SKM-1 (cell line): ENCODE data around the gene CCDC171.
"Not testable (repeated sequence)": the region's sequence is repeated elsewhere in the genome, so short reads cannot be mapped to it uniquely, and the experiment has no call there.

Experiments used
- DNase-seq: peaks from one replicate; lab custom pipeline; 2025; ENCODE audit not compliant: unreplicated experiment; lab: John Stamatoyannopoulos, UW

CCDC171 gene

DNA sequence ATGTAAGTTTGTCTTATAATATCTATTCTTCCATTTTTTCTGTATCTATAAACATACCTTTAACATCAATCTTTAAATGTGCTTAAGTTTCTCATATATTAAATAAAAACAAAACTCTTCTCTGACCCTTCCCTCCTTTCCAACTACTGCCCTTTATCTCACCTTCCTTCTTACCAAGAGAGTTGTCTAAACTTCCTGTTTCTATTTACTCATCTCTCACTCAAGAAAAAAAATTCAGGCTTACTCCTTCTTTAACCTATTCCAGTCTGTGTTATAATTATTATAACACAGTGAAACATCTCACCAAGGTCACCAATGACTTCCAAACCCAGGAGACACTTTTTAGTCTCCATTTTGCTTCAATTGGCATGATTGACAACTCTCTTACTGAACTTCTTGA lies 140.9 kb downstream of the CCDC171 start:
- DNase-seq = peak; percentile 5

DNA sequence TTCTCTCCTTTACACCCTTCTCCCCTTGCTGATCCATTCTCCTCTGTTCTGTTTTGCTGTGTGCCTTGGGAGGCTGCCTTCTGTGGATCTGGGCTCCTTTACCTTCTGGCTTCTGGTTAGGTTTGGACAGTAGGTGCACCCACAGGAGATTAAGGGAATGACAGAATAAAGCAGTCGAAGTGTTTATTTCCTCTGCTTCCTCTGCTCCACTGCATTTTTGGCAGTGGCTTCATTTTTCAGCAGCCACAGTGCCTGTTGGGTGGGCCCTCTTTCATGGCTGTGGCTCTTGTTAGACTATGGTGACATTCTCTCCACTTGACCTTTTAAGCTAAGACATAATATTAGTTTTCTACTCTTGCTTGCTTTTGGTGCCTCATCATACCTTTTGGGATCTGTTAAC lies 144.1 kb downstream of the CCDC171 start:
- no peak for DNase-seq

DNA sequence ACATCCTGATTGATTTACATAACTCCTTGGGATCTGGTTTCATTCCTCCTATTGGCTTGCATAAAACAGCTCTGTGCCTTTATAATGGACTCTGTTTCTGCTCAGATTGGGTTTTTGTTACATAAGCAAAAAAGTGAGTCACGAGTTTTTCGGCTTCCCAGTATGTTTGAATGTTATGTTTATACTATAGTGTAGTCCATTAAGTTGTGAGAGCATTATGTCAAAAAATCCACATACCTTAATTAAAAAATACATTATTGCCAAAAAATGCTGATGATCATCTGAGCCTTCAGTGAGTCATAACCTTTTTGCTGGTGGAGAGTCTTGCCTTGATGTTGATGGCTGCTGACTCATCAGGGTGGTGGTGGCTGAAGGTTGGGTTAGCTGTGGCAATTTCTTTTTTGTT lies 144.6 kb downstream of the CCDC171 start:
- no peak for DNase-seq

DNA sequence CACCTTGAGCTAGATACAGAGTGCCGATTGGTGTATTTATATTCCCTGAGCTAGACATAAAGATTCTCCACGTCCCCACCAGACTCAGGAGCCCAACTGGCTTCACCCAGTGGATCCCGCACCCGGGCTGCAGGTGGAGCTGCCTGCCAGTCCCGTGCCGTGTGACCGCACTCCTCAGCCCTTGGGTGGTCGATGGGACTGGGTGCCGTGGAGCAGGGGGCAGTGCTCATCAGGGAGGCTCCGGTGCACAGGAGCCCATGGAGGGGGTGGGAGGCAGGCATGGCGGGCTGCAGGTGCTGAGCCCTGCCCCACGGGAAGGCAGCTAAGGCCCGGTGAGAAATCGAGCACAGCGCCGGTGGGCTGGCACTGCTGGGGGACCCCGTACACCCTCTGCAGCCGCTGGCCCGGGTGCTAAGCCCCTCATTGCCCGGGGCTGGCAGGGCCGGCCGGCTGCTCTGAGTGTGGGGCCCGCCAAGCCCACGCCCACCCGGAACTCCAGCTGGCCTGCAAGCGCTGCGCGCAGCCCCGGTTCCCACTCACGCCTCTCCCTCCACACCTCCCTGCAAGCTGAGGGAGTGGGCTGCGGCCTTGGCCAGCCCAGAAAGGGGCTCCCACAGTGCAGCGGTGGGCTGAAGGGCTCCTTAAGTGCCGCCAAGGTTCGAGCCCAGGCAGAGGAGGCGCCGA lies 147.2 kb downstream of the CCDC171 start:
- not testable (repeated sequence) for DNase-seq

DNA sequence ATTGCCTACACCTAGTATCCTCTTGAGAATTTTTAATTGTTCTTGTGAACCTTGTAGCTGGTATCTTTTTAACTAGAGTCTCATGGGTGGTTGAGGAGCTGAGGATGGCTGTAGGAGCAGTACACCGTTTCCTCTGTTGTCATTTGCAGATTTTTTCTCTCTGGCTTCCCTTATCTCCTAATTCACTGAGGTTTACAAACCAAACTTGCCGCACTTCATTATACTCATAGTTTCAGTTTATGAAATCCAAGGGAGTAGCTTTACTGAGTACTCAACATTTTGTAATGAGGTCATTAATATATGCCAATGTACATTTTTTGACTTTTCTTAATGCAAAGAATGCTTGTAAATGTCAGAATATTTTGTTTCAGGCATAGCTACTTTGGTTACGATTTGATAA lies 154.2 kb downstream of the CCDC171 start:
- no peak for DNase-seq

DNA sequence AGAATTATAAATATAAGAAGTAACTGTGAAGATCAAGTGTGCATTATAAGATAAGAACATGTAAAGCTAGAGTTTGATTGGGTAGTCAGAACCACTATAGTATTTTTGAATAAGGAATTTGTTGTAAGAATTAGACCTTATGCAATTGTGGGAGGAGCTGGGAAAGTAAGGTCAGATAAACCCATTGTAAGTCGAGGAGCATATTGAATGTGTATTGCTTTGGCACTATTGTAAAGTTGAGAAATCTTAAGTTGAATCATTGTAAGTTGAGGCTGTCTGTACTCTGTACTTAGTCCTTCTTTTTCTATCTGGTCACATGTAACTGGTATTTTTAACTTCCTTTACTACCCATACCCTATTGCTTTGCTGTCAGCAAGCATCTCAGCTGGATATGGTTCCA lies 158.7 kb downstream of the CCDC171 start:
- no peak for DNase-seq

DNA sequence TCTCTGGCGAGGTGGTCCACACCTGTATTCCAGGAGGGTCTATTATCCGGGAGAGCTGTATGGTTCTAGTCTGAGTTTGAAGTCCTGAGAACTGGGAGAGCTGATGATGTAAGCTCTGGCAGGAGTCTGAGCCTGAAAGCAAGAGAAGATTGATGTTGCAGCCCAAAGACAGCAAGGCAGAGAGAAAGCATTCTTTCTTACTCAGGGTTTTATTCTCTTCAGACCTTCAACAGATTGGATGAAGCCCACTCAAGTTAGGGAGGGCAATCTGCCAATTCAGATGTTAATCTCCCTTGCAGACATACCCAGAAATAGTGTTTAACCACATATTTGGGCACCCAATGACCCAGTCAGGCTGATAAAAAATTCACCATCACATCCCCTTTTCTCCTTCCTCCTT lies 159.1 kb downstream of the CCDC171 start:
- no peak for DNase-seq

DNA sequence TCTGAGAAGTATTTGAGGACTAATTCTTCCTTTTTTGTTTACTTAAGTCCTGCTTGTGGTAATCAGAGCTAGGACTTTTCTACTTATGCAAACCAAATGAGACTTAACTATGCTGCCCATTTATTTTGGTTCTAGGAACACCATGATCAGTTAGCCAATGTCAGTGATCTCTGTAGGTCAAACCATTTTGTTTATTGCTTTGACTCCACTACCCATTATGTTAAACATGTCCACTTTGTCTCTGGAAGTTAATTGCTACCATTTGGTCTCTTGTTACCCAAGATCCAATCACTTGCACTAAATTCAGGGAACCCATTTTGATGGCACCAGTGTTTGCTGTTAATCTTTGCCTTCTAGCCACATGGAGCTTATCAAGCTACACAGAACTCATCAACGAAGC lies 161.9 kb downstream of the CCDC171 start:
- DNase-seq = no peak

DNA sequence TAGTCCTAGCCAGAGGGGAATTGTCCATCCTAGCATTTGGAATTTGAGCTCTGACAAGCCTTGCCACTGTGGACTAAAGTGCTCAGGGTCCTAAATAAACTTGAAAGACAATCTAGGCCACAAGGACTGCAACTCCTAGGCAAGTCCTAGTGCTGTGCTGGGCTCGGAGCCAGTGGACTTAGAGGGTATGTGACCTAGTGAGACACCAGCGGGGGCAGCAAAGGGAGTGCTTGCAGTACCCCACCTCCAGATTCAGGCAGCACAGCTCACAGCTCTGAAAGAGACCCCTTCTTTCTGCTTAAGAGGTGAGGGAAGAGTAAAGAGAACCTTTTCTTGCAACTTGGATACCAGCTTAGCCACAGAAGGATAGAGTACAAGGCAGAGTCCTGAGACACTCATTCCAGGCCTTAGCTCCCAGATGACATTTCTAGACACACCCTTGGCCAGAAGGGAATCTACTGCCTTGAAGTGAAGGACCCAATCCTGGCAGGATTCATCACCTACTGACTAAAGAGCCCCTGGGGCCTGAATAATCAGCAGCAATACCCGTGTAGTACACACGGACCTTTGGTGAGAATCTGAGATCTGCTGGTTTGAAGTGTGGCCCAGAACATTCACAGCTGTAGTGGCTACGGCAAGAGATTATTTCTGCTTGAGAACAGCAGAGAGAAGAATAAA lies 164.6 kb downstream of the CCDC171 start:
- no peak for DNase-seq

DNA sequence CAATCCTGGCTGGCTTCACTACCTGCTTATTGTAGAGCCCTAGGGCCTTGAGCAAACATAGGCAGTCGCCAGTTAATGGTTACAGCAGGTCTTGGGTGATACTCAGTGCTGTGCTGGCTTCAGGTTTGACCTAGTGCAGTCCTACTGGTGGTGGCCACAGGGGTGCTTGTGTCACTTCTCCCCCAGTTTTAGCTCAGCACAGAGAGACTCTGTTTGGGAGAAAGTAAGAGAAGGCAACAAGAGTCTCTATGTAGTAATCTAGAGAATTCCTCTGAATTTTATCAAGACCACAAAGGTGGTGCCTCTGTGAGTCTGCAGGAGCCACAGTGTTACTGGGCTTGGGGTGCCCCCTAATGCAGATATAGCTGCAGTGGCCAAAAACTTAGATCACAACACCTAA lies 165.6 kb downstream of the CCDC171 start:
- no peak for DNase-seq

DNA sequence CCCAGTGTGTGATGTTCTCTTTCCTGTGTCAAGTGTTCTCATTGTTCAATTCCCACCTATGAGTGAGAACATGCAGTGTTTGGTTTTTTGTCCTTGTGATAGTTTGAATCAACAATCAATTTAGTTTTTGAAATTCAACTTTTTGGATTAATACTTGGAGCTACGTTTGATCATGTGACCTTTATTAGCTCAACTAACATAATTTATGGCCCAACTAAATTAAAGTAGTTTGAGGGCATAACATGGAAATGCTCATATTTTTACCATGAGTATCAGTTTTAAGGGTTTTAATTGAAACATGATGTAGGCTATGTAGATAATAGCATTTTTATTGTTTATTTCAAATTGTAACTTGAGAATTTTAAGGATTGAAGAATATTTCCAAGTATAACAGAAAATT lies 168.0 kb downstream of the CCDC171 start:
- DNase-seq = no peak

DNA sequence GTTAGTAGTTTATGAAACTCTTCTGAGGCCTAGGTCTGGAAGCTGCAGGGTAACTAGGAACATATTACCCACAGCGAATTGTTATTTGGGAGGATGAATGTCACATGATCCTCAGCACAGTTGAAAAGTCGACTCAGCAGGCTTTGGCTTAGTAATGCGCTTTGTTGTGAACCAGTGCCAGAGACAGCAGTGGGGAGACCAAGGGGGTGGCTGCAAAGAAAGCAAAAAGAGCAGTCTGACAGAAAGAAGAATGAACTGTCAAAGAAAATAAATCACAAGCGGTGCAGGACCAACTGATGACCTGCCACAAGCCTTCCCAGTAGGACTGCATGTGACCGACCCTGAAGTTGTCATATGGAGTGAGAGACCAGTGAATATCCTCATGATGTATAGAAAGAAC lies 170.0 kb downstream of the CCDC171 start:
- DNase-seq = no peak

DNA sequence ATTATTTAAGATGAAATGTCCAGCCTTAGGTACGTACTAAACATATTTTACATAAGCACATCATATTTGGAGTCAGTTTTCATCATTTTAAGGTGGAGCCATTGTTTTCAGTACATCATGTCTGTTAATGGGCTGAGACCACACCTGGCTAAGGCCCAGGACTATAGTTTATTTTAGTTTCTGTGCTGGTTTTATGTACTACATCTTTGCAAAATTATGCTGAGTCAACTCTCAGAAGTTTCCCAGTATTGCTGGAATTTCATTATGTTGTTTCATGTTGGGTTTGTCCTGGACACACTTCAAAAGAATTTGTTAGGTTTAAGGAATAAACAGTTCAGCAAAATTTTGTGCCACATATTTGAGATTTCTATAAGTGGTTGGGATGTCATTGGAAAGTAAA lies 171.2 kb downstream of the CCDC171 start:
- DNase-seq = no peak

DNA sequence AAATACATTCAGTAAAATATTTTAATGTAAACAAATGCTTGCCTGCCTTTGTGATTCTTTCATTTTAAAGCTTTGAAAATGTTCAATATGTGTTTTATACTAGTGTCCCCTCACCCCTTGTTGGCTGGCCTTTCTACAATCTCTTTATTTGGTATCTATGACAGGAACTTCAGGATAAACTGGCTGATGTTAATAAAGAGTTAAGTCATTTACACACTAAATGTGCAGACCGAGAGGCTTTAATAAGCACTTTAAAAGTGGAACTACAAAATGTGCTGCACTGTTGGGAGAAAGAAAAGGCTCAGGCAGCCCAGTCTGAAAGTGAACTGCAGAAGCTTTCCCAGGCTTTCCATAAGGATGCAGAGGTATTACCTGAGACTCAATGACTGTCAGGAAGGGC lies 171.8 kb downstream of the CCDC171 start:
- no peak for DNase-seq

DNA sequence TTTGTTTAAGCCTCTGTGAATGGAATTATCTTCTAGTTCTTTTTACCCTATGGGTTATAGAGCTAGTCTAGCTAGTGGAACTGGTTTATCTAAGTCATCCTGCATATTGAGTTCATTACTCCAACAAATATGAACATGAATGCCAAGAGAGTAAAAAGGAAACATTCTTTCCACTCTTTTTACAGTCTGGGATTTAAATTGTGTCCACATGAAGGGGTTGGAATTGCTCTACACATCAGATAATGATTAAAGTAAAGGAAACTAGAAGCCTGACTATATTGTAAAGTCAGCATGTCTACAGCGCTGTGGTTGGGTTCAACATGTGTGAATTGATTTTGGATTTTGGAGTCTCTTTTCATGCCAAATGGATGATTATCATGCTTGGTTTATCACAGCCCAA lies 173.1 kb downstream of the CCDC171 start:
- no peak for DNase-seq

DNA sequence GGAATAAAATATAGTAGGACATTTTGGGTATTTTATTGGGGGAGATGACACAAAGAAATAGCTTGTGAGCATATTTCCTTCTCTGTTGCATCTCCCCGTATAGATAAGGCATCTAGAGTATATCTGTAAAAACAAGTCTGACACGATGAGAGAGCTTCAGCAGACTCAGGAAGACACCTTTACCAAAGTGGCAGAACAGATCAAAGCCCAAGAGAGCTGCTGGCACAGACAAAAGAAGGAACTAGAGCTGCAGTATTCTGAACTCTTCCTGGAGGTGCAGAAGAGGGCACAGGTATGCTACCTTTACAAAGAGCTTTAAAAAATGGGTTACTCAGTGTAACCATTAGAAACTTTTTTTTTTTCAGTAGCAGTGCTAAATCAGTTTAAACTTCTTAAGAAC lies 176.7 kb downstream of the CCDC171 start:
- DNase-seq = no peak

DNA sequence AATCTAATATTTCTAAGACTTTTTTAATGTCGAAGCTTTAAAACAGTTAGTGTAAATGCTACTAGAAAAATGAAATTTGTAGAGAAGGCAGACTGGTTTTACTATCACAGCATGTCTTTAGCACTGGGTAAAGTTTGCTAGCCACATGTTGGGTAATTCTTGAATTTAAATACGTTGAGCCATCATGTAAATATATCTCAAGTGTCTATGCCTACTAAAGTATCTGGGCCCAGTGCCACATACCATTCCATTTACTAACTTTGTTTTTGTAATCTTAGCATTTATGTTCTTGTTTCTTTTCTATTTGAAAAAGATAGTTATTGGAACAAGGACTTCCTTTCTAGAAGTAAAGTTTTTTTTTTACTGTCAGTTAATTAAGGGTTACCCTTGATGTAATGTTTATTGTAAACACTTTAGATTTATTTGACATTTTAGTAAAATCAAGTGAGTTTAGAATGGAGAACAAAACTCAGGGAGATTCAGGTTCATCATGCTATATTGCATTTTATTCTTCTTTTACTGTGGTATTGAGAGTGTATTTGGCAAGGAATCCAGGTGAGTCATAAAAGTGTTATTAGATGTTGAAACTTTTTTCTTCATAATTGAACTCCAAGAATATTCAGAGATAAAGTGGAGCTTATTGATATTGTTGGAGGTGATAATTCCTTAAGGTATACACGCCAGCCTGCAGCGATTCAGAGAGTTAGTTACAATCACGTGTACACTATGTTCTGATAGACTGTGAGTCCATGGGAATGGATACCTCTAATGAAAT lies 182.4 kb downstream of the CCDC171 start:
- no peak for DNase-seq

DNA sequence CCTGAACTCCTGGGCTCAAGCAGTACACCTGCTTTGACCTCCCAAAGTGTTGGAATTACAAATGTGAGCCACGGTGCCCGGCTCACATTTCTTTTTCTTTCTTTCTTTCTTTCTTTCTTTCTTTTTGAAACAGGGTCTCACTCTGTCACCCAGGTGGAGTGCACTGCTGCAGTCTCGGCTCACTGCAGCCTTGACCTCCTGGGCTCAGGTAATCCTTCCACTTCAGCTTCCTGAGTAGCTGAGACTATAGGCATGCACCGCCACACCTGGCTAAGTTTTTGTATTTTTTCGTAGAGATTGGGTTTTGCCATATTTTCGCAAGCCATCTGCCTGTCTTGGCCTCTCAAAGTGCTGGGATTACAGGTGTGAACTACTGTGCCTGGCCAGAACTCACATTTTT lies 183.7 kb downstream of the CCDC171 start:
- no peak for DNase-seq

DNA sequence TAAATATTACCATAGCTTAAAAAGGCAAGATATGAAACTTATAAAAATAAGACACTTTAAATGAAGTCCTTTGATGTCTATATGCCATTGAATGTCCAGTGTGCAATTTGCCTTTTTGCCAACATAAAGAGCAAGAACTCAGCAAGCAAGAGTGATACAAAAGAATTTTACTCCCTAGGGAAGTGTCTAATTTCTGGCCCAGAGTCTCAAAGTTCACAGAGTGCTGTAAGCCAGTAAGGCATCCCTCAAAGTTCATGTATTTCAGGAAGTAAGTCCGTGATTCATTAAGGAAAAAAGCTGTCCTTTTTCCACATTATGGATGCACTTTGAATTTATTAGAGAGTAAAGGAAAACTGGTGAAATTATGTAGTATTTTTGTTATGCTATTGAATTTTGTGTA lies 185.2 kb downstream of the CCDC171 start:
- DNase-seq = no peak

DNA sequence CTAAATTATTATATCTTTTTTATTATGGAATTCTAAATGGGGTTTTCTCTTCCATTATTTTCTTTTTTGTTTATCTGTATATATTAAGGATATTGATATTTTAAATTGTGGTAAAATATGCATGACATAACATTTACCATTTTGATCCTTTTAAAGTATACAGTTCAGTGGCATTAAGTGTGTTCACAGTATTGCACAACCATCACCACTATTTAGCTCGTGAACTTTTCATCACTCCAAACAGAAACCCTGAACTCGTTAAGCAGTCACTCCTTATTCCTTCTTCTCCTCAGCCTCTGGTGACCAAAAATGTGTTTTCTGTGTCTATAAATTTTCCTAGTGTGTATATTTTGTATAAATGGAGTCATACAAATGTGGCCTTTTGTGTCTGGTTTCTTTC lies 188.2 kb downstream of the CCDC171 start:
- no peak for DNase-seq

DNA sequence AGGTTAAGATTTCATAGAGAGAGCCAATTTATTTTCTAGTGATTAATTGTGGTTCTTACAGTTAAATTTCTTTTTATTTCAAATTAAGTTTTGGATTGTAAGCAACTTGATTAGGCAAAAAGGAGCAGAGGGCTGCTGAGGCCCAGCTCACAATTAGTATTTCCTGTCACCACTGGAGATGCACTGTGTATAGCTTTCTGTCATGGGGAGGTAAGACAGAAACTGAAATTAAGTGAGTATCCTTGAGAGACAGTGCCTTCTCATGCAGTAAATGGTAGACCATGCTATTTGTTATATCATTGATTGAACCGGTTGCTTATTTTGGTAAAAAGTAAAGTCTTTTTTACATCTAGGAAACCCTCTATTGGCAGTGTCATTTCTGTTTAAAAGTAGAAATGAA lies 190.7 kb downstream of the CCDC171 start:
- no peak for DNase-seq

DNA sequence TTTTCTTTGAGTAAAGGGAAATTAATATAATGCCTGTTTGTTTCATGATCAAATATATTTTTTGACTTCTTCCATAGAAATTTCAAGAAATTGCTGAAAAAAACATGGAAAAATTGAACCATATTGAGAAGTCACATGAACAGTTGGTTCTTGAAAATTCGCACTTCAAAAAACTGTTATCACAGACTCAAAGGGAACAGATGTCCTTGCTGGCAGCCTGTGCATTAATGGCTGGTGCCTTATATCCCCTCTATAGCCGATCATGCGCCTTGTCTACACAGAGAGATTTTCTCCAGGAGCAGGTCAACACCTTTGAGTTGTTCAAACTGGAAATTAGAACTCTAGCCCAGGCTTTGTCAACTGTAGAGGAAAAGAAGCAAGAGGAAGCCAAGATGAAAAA lies 191.4 kb downstream of the CCDC171 start:
- no peak for DNase-seq
